ENCODE data around the gene FRY.

The FRY gene

GRCh38 chr13:32254416-32254815 is 222.8 kb downstream of the FRY start:
- DNase-seq (ENCODE audit: low read depth in 3 of 3, low spot score in 1 of 3) = no peak

- no peak for DNase-seq (ENCODE audit: low read depth in 3 of 3, low spot score in 1 of 3)
Observed at GRCh38 chr13:32254916-32255723, 223.5 kb downstream of the FRY start.

- DNase-seq (ENCODE audit: low read depth in 3 of 3, low spot score in 1 of 3) = no peak
Observed at GRCh38 chr13:32255724-32256109, 224.1 kb downstream of the FRY start.

- no peak for DNase-seq (ENCODE audit: low read depth in 3 of 3, low spot score in 1 of 3)
Observed at GRCh38 chr13:32256243-32256642, 224.7 kb downstream of the FRY start.

- DNase-seq (ENCODE audit: low read depth in 3 of 3, low spot score in 1 of 3) = no peak
Observed at GRCh38 chr13:32257649-32258048, 226.1 kb downstream of the FRY start.

GRCh38 chr13:32259116-32259515 is 227.5 kb downstream of the FRY start:
- no peak for DNase-seq (ENCODE audit: low read depth in 3 of 3, low spot score in 1 of 3)

GRCh38 chr13:32261567-32261966 is 230.0 kb downstream of the FRY start:
- no peak for DNase-seq (ENCODE audit: low read depth in 3 of 3, low spot score in 1 of 3)

GRCh38 chr13:32262165-32262564 is 230.6 kb downstream of the FRY start:
- no peak for DNase-seq (ENCODE audit: low read depth in 3 of 3, low spot score in 1 of 3)

GRCh38 chr13:32262619-32263018 is 231.0 kb downstream of the FRY start:
- no peak for DNase-seq (ENCODE audit: low read depth in 3 of 3, low spot score in 1 of 3)

- no peak for DNase-seq (ENCODE audit: low read depth in 3 of 3, low spot score in 1 of 3)
Observed at GRCh38 chr13:32264407-32264806, 232.8 kb downstream of the FRY start.

- no peak for DNase-seq (ENCODE audit: low read depth in 3 of 3, low spot score in 1 of 3)
Observed at GRCh38 chr13:32265726-32266125, 234.2 kb downstream of the FRY start.

GRCh38 chr13:32266130-32266529 is 234.6 kb downstream of the FRY start:
- no peak for DNase-seq (ENCODE audit: low read depth in 3 of 3, low spot score in 1 of 3)

- peak in 2 of 3 donors; percentile 8 to 43 for DNase-seq (ENCODE audit: low read depth in 3 of 3, low spot score in 1 of 3)
Observed at GRCh38 chr13:32267836-32268439, 236.4 kb downstream of the FRY start.

GRCh38 chr13:32272021-32272683 is 240.6 kb downstream of the FRY start:
- no peak for DNase-seq (ENCODE audit: low read depth in 3 of 3, low spot score in 1 of 3)

GRCh38 chr13:32277839-32278238 is 246.3 kb downstream of the FRY start:
- no peak for DNase-seq (ENCODE audit: low read depth in 3 of 3, low spot score in 1 of 3)

GRCh38 chr13:32278426-32278825 is 246.9 kb downstream of the FRY start:
- DNase-seq (ENCODE audit: low read depth in 3 of 3, low spot score in 1 of 3) = no peak

GRCh38 chr13:32281096-32281495 is 249.5 kb downstream of the FRY start:
- no peak for DNase-seq (ENCODE audit: low read depth in 3 of 3, low spot score in 1 of 3)

- no peak for DNase-seq (ENCODE audit: low read depth in 3 of 3, low spot score in 1 of 3)
Observed at GRCh38 chr13:32282096-32282711, 250.6 kb downstream of the FRY start.

GRCh38 chr13:32284927-32285632 is 253.5 kb downstream of the FRY start:
- no peak for DNase-seq (ENCODE audit: low read depth in 3 of 3, low spot score in 1 of 3)

- DNase-seq (ENCODE audit: low read depth in 3 of 3, low spot score in 1 of 3) = no peak
Observed at GRCh38 chr13:32285633-32285965, 254.0 kb downstream of the FRY start.

- DNase-seq (ENCODE audit: low read depth in 3 of 3, low spot score in 1 of 3) = no peak
Observed at GRCh38 chr13:32297206-32297605, 265.6 kb downstream of the FRY start.
